ENCODE results near the gene TLK1.

GRCh38 chr2:170975943-170976270, 184.8 kb downstream of the TLK1 start:
- TF ChIP-seq POLR2A (IDR thresholded peaks at IDR 0.05; ENCODE audit: low read depth, low read length) (no peak), CTCF (conservative IDR thresholded peaks at IDR 0.05; ENCODE audit: low read depth, low read length) (no peak)
